ENCODE measurements around the gene SELENBP1.

SELENBP1 gene

DNA sequence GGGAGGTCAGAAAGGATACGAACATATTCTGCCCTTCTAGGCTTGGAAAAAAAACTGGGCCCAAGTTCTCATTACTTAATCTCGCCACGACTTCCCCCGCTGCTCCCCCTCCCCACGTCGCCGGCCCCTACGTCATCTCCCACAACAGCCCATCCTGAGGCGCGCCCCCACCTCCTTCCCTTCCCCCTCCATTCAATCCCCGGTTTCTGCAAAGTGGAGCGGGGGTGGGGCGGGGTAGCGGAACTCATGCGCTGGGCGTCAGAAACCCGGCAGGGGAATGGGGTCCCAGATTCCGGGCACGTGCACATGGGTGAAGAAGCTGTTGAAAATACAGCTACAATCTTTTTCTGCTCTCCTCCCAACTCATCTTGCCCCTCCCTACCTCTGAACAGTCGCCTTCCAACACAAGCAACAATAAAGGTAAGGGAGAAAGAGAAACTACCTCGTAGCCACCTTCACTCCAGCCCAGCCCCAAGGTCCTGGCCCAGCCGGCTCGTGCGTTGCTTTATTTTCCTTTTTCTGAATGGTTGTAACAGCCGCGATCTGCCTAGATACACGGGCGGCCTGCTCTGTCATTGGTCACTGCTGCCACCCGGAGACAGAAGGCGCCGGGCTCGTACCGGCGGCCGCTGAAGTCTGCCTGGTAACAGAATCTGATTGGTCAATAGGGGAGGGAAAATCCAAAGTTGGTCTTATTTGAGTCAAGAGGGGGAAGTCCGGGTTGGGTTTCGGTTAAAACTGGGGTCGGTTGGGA, 25.6 kb downstream of the SELENBP1 start, which contains the start of gene RFX5:
RFX5 (minus strand) TSS at position 484 of the 754 bp plus-strand sequence. CDS start 932 bp downstream, outside the sequence.
- H3K79me2 ChIP-seq (ENCODE audit: control insufficient read depth, low read length), result peaks cover 12% of the 10 kb centered on the region
- no peaks in the 10 kb centered on the region for H4K20me1 ChIP-seq (ENCODE audit: control insufficient read depth, insufficient read depth, low read depth, low read length)
- H3K36me3 ChIP-seq (ENCODE audit: control insufficient read depth, low read length), result peaks cover 43% of the 10 kb centered on the region
- peak within 1 kb of the TSS; percentile 83 for H3K27ac ChIP-seq (ENCODE audit: low read depth, low read length)
- H3K27me3 ChIP-seq (ENCODE audit: control insufficient read depth, low read length), result no peaks in the 10 kb centered on the region
- no peaks in the 10 kb centered on the region; the same call in 1 of the 2 replicates for H3F3A ChIP-seq (ENCODE audit: control insufficient read depth, insufficient read depth)
- H3K4me3 ChIP-seq (ENCODE audit: low read length), result peak within 1 kb of the TSS; percentile 80
- peak within 1 kb of the TSS; percentile 78 for H3K4me2 ChIP-seq (ENCODE audit: low read length)
- peaks cover 19% of the 10 kb centered on the region for H3K4me1 ChIP-seq (ENCODE audit: control insufficient read depth, low read length)
- H3K9me3 ChIP-seq (ENCODE audit: control insufficient read depth, insufficient read depth, low read length), result peaks cover 6% of the 10 kb centered on the region
- no peak for TF ChIP-seq EZH2phosphoT487 (IDR thresholded peaks at IDR 0.05; ENCODE audit: borderline replicate concordance, low read length)
- TF ChIP-seq, protein P1, sequence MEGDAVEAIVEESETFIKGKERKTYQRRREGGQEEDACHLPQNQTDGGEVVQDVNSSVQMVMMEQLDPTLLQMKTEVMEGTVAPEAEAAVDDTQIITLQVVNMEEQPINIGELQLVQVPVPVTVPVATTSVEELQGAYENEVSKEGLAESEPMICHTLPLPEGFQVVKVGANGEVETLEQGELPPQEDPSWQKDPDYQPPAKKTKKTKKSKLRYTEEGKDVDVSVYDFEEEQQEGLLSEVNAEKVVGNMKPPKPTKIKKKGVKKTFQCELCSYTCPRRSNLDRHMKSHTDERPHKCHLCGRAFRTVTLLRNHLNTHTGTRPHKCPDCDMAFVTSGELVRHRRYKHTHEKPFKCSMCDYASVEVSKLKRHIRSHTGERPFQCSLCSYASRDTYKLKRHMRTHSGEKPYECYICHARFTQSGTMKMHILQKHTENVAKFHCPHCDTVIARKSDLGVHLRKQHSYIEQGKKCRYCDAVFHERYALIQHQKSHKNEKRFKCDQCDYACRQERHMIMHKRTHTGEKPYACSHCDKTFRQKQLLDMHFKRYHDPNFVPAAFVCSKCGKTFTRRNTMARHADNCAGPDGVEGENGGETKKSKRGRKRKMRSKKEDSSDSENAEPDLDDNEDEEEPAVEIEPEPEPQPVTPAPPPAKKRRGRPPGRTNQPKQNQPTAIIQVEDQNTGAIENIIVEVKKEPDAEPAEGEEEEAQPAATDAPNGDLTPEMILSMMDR (IDR thresholded peaks at IDR 0.05; ENCODE audit: low read depth, low read length, poor library complexity, severe bottlenecking), result no peak
- no peaks in the 10 kb centered on the region for H3K9me2 ChIP-seq (replicated peaks; ENCODE audit: control insufficient read depth, low read length)

DNA sequence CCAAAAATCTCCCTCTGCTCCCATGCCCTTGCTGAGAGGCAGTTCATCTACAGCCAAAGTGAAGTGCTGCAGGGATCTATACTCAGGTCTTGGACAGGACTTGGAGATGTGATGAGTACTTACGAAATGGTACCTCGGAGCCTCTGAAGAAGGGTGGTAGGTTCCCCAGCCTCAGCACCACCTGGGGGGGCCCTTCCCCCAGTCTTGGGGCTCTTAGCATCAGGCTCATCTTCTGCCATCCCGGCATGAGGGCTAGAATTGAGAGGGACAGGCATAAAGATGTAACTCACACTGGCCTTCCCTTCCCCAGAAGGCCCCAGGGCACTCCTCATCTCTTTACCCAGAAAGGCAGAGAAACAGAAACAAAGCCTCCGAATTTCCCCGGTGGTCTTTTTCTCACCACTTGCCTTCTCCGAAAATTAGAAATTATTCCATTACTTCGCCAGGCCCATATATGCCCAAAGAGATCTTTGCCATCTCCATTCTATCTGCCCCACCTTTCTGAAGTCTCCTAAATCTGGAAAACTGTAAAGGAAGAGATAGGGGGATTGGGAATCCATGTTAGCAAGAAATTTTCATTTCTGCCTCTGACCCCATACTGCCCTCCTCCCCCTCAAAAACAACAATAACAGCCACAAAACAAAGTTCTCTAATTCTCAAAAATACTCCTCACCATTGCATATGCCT, 26.3 kb downstream of the SELENBP1 start:
- Histone ChIP-seq H3K9me2 (replicated peaks; ENCODE audit: control insufficient read depth, low read length) (no peaks in the 10 kb centered on the region), H3K4me3 (ENCODE audit: low read length) (peak overlapping the region; percentile 80), H3K9me3 (ENCODE audit: control insufficient read depth, insufficient read depth, low read length) (peaks cover 4% of the 10 kb centered on the region; the same call in 1 of the 2 replicates), H3K27me3 (ENCODE audit: control insufficient read depth, low read length) (no peaks in the 10 kb centered on the region), H3F3A (ENCODE audit: control insufficient read depth, insufficient read depth) (peaks cover 7% of the 10 kb centered on the region), H3K4me1 (ENCODE audit: control insufficient read depth, low read length) (peaks cover 24% of the 10 kb centered on the region), H3K27ac (ENCODE audit: low read depth, low read length) (peak overlapping the region; percentile 83), H3K36me3 (ENCODE audit: control insufficient read depth, low read length) (peaks cover 49% of the 10 kb centered on the region), H4K20me1 (ENCODE audit: control insufficient read depth, insufficient read depth, low read depth, low read length) (no peaks in the 10 kb centered on the region), H3K79me2 (ENCODE audit: control insufficient read depth, low read length) (peaks cover 12% of the 10 kb centered on the region), H3K4me2 (ENCODE audit: low read length) (peak overlapping the region; percentile 71)
- TF ChIP-seq, protein P1 (IDR thresholded peaks at IDR 0.05; ENCODE audit: low read depth, low read length, poor library complexity, severe bottlenecking), result peak; percentile 11
- TF ChIP-seq EZH2phosphoT487 (IDR thresholded peaks at IDR 0.05; ENCODE audit: borderline replicate concordance, low read length), result no peak

DNA sequence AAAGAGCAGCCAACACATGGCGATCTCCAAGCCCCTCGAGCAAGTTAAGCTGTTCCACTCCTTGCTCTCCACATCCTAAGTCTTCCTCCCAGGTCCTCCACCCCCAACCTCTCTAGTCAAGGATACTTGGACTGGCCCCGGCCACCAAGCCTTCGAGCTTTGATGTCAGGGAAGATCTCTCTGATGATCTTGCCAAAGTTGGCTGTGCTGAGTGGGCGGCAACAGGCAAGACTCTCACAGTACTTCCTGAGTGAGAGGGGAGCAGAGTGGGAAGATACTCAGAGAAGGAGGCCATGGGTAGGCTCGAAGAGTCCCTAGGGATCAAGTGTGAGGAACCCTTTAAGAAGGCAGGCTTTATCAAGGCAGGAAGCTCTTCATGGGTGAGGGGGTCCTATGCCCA, 28.2 kb downstream of the SELENBP1 start:
- Histone ChIP-seq H3K79me2 (ENCODE audit: control insufficient read depth, low read length) (peaks cover 12% of the 10 kb centered on the region), H3K27me3 (ENCODE audit: control insufficient read depth, low read length) (no peaks in the 10 kb centered on the region), H3K27ac (ENCODE audit: low read depth, low read length) (no peak overlapping the region), H3K9me2 (replicated peaks; ENCODE audit: control insufficient read depth, low read length) (no peaks in the 10 kb centered on the region), H3K4me1 (ENCODE audit: control insufficient read depth, low read length) (peaks cover 30% of the 10 kb centered on the region), H3K36me3 (ENCODE audit: control insufficient read depth, low read length) (peaks cover 49% of the 10 kb centered on the region), H3F3A (ENCODE audit: control insufficient read depth, insufficient read depth) (peaks cover 11% of the 10 kb centered on the region), H3K9me3 (ENCODE audit: control insufficient read depth, insufficient read depth, low read length) (no peaks in the 10 kb centered on the region), H3K4me3 (ENCODE audit: low read length) (no peak overlapping the region), H3K4me2 (ENCODE audit: low read length) (no peak overlapping the region), H4K20me1 (ENCODE audit: control insufficient read depth, insufficient read depth, low read depth, low read length) (no peaks in the 10 kb centered on the region)
- TF ChIP-seq EZH2phosphoT487 (IDR thresholded peaks at IDR 0.05; ENCODE audit: borderline replicate concordance, low read length), result no peak
- TF ChIP-seq, protein P1 (IDR thresholded peaks at IDR 0.05; ENCODE audit: low read depth, low read length, poor library complexity, severe bottlenecking), result no peak

All from DOHH2 (cell line).